Left ventricle myocardium inferior (tissue), 1 donor: ENCODE results near the gene SH3RF1. TPM values are rescaled to one million over a fixed set of nuclear protein-coding genes. Genes with fewer than 3 reads are reported as not detected.

Source experiments
- DNase-seq: peaks from one replicate; pipeline ENCODE4 v3.0.0-alpha.2; 2020
- H3K27ac ChIP-seq: fragments of 200-600 bp; replicated peaks from 2 replicates; pipeline ENCODE4 v1.8.0; 2021
- H3K27me3 ChIP-seq: fragments of 200-600 bp; 2 replicates; pipeline ENCODE4 v1.8.0; 2021; ENCODE audit warnings: low read depth
- H3K36me3 ChIP-seq: fragments of 200-600 bp; 2 replicates; pipeline ENCODE4 v1.8.0; 2021
- H3K4me1 ChIP-seq: fragments of 200-600 bp; 2 replicates; pipeline ENCODE4 v1.8.0; 2021
- H3K4me3 ChIP-seq: fragments of 200-600 bp; 2 replicates; pipeline ENCODE4 v1.8.0; 2021; ENCODE audit warnings: mild to moderate bottlenecking, moderate library complexity
- H3K9me3 ChIP-seq: fragments of 200-600 bp; replicated peaks from 2 replicates; pipeline ENCODE4 v1.8.0; 2021
- intact Hi-C: fragments of 100-400 bp; cut with micrococcal nuclease; formaldehyde crosslinking; loops from one replicate; pipeline ENCODE4 v1.11.0; 2022
- total RNA-seq: library from RNA; stranded (reverse); fragmentation: NEBNext Ultra II Directional; extraction: Animal tissue kit (Norgen Biotek cat#: 25700); gene quantifications from one replicate; pipeline ENCODE4 v1.2.1, GENCODE V29; 2021
- TF ChIP-seq, protein P1 (sequence below): fragments of 200-600 bp; IDR thresholded peaks from 2 replicates; pipeline ENCODE4 v1.8.0; 2021; ENCODE audit warnings: antibody characterized with exemption, mild to moderate bottlenecking, borderline replicate concordance
- donor health status: DM: no; HTN: yes; CAD: no; lungs with severe emphysema.

SH3RF1 gene
- total RNA-seq, 1 donor from 2014 or later = 8.8 TPM

- DNase-seq = no peak
- Histone ChIP-seq H3K4me1 (peaks cover 11% of the 10 kb centered on the region), H3K27me3 (no peaks in the 10 kb centered on the region), H3K4me3 (no peak overlapping the region), H3K36me3 (peaks cover 27% of the 10 kb centered on the region), H3K27ac (no peak overlapping the region), H3K9me3 (no peaks in the 10 kb centered on the region)
- TF ChIP-seq, protein P1, sequence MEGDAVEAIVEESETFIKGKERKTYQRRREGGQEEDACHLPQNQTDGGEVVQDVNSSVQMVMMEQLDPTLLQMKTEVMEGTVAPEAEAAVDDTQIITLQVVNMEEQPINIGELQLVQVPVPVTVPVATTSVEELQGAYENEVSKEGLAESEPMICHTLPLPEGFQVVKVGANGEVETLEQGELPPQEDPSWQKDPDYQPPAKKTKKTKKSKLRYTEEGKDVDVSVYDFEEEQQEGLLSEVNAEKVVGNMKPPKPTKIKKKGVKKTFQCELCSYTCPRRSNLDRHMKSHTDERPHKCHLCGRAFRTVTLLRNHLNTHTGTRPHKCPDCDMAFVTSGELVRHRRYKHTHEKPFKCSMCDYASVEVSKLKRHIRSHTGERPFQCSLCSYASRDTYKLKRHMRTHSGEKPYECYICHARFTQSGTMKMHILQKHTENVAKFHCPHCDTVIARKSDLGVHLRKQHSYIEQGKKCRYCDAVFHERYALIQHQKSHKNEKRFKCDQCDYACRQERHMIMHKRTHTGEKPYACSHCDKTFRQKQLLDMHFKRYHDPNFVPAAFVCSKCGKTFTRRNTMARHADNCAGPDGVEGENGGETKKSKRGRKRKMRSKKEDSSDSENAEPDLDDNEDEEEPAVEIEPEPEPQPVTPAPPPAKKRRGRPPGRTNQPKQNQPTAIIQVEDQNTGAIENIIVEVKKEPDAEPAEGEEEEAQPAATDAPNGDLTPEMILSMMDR = no peak
- intact Hi-C loops = no loop called here
Observed at GRCh38 chr4:169154121-169154520, 116.6 kb downstream of the SH3RF1 start.

DNA sequence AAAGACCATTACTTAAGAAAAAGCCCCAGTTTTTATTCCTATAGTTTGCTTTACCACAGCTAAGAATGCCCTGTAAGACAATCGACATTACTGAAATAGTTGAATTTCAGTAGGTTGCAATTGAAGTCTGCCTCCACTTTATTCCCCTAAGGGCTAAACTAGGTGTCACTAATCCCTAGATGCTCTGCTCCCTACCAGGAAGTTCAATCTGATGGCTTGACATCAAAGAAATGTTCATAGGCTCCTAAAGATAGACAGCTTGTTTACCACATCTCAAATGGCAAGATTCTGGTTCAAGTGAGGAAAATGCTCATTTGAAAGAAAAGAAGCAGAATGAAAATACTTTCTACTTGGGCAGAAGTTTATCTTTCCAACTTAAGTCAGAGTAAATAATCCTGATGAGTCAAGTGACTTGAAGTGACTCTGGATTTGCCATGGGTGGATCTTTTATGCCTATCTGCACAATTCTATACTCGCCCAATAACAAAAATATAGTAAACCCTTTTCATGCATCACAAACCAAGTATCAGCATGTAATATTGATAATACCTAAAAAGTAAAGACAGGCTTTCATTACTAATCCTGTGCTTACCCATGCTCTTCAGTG is 117.2 kb downstream of the SH3RF1 start:
- H3K27me3 ChIP-seq = no peaks in the 10 kb centered on the region
- no peaks in the 10 kb centered on the region for H3K9me3 ChIP-seq
- no peak overlapping the region for H3K27ac ChIP-seq
- DNase-seq = no peak
- H3K4me1 ChIP-seq = peaks cover 6% of the 10 kb centered on the region
- H3K4me3 ChIP-seq = no peak overlapping the region
- intact Hi-C loops = no loop called here
- TF ChIP-seq, protein P1 = no peak
- peaks cover 27% of the 10 kb centered on the region for H3K36me3 ChIP-seq

DNA sequence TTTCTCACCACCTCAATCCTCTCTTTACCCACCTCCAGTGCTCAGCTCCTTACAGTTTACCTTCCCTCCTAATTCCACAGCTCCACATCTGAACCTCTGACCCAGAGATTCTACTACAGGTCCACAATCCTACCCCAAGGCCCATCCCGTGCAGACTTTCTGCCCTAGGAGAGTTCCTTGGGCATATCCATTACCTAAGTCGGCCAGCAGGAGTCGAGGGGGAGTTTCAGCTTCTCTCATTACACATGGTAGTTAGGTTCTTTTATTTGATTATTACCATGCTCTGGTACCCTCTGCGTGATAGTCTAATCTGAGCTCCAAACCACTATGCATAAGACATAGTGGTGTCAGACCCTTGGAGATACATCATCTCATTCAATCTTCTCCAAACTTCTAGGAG is 117.9 kb downstream of the SH3RF1 start:
- no peaks in the 10 kb centered on the region for H3K27me3 ChIP-seq
- no peak overlapping the region for H3K27ac ChIP-seq
- H3K9me3 ChIP-seq = no peaks in the 10 kb centered on the region
- TF ChIP-seq, protein P1 = no peak
- intact Hi-C loops = no loop called here
- DNase-seq = no peak
- peaks cover 6% of the 10 kb centered on the region for H3K4me1 ChIP-seq
- H3K36me3 ChIP-seq = peaks cover 27% of the 10 kb centered on the region
- no peak overlapping the region for H3K4me3 ChIP-seq

DNA sequence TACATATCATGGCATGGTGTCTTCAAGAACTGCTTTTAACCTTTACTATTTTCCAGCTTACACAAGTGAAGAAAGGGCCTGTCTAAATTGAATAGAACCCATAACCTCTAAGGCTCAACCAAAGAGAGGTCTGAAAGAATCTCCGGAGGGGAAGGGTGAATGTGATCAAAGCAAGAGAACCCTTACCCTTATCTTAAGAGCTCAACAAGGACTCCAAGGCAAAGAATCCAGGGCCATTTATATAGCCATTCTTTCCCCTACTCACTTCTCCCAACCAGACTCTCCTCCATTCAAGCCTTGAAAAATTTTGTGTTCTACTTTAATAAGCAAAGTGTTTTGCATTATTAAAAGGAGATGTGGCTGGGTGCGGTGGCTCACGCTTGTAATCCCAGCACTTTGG is 118.7 kb downstream of the SH3RF1 start:
- TF ChIP-seq, protein P1 = no peak
- intact Hi-C loops = no loop called here

DNA sequence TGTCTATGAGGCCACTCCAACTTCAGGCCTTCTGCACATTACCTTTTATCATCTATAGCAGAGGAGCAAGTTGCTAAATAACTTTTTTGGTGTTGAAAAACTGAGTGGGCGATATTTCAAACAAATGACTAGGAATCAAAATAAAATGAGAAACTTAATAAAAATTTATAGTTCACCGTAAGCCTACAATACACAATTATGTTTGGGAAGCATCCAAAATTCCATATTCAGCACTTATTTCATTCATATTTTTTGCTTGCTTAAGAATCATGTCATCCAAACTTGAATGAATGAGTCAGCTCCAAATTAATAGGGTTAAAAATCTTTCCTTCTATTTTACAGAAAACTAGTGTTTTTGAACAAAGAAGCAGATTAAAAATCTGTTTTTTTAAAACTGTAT is 119.1 kb downstream of the SH3RF1 start:
- no peak for DNase-seq
- Histone ChIP-seq H3K9me3 (no peaks in the 10 kb centered on the region), H3K4me3 (no peak overlapping the region), H3K27ac (no peak overlapping the region), H3K27me3 (no peaks in the 10 kb centered on the region), H3K36me3 (peaks cover 27% of the 10 kb centered on the region), H3K4me1 (peaks cover 6% of the 10 kb centered on the region)
- intact Hi-C loops = no loop called here
- TF ChIP-seq, protein P1 = no peak

More for the DNA sequence above, 118.7 kb downstream of the SH3RF1 start:
- H3K27ac ChIP-seq = no peak overlapping the region
- no peak for DNase-seq
- no peaks in the 10 kb centered on the region for H3K9me3 ChIP-seq
- H3K36me3 ChIP-seq = peaks cover 27% of the 10 kb centered on the region
- peaks cover 6% of the 10 kb centered on the region for H3K4me1 ChIP-seq
- no peak overlapping the region for H3K4me3 ChIP-seq
- no peaks in the 10 kb centered on the region for H3K27me3 ChIP-seq
